ENCODE measurements around the gene CEP170B. TPM values are rescaled to one million over a fixed set of nuclear protein-coding genes. Genes with fewer than 3 reads are reported as not detected.

Gene CEP170B
- total and polyA plus RNA-seq, 2 of the 8 experiments (the other 6 are each of a cell fraction or from before 2014, with no cell fraction given), result 9.1 to 33.8 TPM

DNA sequence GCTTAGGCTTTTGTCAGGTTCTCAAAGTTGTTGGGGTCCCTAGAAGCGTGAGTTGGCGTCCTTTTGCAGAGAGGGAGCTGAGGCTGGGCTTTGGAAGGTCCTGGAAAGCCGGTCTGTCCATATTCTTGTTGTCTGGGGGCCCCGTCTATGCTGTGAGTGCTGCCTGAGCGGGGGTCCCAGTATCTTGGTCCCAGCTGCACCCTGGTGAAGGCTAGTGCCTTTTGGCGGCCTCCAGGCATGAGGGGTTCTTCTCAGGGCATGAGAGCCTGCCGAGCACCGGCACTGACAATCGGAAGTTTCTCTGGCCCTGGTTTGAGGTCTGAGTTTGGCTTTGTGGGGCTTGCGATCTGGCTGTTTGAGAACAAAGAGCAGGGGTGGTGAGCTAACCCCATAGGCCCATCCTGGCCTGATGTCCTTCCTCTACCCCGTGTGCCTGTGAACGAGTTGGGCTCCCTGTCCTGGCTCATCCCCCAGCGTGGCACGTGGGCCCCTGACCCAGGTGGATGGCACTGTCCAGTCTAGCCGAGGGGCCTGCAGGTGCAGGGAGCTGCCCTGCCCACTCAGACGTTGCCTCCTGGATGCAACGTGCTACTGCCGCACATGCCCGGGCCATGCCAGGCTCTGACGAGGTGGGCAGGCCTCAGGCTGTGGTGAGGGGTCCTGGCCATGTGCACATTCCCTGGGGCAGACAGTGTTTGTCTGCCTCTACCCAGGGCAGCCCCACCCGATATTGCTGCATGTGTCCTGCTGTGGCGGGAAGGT lies 3.9 kb downstream of the CEP170B start:
- Histone ChIP-seq H3K27me3 (replicated peaks in 1 of 4; ENCODE audit: control insufficient read depth in 3 of 4, extremely low read depth in 1 of 4, insufficient read depth in 3 of 4, low read length in 3 of 4) (no peaks in the 10 kb centered on the region), H2BK120ac (replicated peaks; ENCODE audit: low read depth, low read length) (no peak overlapping the region), H2AFZ (ENCODE audit: low read length) (no peak overlapping the region), H4K5ac (ENCODE audit: insufficient read length, low read depth, low read length) (no peak overlapping the region), H2BK15ac (ENCODE audit: low read length) (no peak overlapping the region), H3K27ac (ENCODE audit: low read depth, low read length) (no peak overlapping the region), H3K4ac (replicated peaks; ENCODE audit: insufficient read length, low read depth, low read length) (no peak overlapping the region), H2BK20ac (ENCODE audit: low read length) (no peak overlapping the region), H3K14ac (ENCODE audit: insufficient read length) (no peak overlapping the region), H3K79me2 (ENCODE audit: control insufficient read depth in 1 of 2, insufficient read depth in 2 of 2, low read length in 2 of 2) (peaks cover 3 to 36% of the 10 kb centered on the region in 2 experiments; a peak in 3 of 4 replicates), H2BK12ac (ENCODE audit: low read depth, low read length) (no peak overlapping the region), H3K56ac (replicated peaks; ENCODE audit: insufficient read length, low read depth, low read length) (no peak overlapping the region), H3K9me3 (ENCODE audit: insufficient read depth in 2 of 2, low read depth in 1 of 2, low read length in 1 of 2) (no peaks in the 10 kb centered on the region), H3K4me3 (ENCODE audit: extremely low read depth in 1 of 4, insufficient read depth in 2 of 4, low read depth in 3 of 4, low read length in 4 of 4) (no peak overlapping the region), H3K23me2 (ENCODE audit: low read depth, low read length) (peaks cover 21% of the 10 kb centered on the region; the same call in 1 of the 2 replicates), H3K9ac (replicated peaks in 1 of 4; ENCODE audit: extremely low read depth in 1 of 4, low read depth in 3 of 4, low read length in 3 of 4) (no peak overlapping the region), H4K91ac (replicated peaks; ENCODE audit: insufficient read length, low read length) (no peak overlapping the region), H3K79me1 (ENCODE audit: low read depth, low read length) (peaks cover 31% of the 10 kb centered on the region), H4K8ac (ENCODE audit: extremely low read depth, insufficient read depth, low read length) (peak overlapping the region; percentile 79; the same call in 1 of the 2 replicates), H3K4me2 (ENCODE audit: insufficient read depth in 1 of 2, low read depth in 2 of 2, low read length in 2 of 2) (no peak overlapping the region), H2AK5ac (ENCODE audit: low read depth, low read length) (no peak overlapping the region), H3K36me3 (ENCODE audit: control insufficient read depth in 2 of 4, insufficient read depth in 4 of 4, low read length in 3 of 4) (no peaks in the 10 kb centered on the region), H4K20me1 (replicated peaks in 1 of 2; ENCODE audit: control insufficient read depth in 1 of 2, insufficient read depth in 2 of 2, low read length in 2 of 2) (peaks cover 29 to 41% of the 10 kb centered on the region in 2 experiments), H3K4me1 (replicated peaks in 1 of 4; ENCODE audit: control insufficient read depth in 3 of 4, insufficient read depth in 4 of 4, low read length in 3 of 4) (peaks cover 0 to 25% (median 18%) of the 10 kb centered on the region in 4 experiments; a peak in 6 of 7 replicates), H2BK5ac (ENCODE audit: low read depth, low read length) (no peak overlapping the region; the same call in 1 of the 2 replicates), H3K18ac (ENCODE audit: extremely low read depth, low read length) (no peak overlapping the region), H3K23ac (ENCODE audit: insufficient read length) (no peak overlapping the region)
- DNase-seq (ENCODE audit: low read depth in 1 of 2, low spot score in 2 of 2) (peak in 1 of 2 experiments; percentile 39), FAIRE-seq (no peak)
- ChIA-PET POLR2A (ENCODE audit: partially characterized antibody) (interaction anchor here (1.0 to 1.5 kb wide), 5 partner anchors 13 to 115 kb away, joined by 3 to 5 read pairs (median 5); no protein-coding TSS in a partner anchor), CTCF (ENCODE audit: partially characterized antibody) (interaction anchor here (0.6 to 5.7 kb wide), 14 partner anchors 20 to 222 kb away, joined by 3 to 38 read pairs (median 3); no protein-coding TSS in a partner anchor)
- 86% methylated on average over 22 of the region's 22 CpGs; no CpG with 5 or more reads in 1 of the 2 experiments for WGBS, 2 experiments (ENCODE audit: extremely low coverage in 1 of 2, insufficient coverage in 1 of 2, insufficient read length in 1 of 2, insufficient replicate concordance in 2 of 2, low coverage in 1 of 2, low lambda C conversion rate in 2 of 2, missing lambda C conversion rate in 1 of 2)
- TF ChIP-seq GTF2F1 (IDR thresholded peaks at IDR 0.05; ENCODE audit: borderline replicate concordance, low read depth, low read length), result no peak
- TF ChIP-seq KDM4A (IDR thresholded peaks at IDR 0.05; ENCODE audit: low read depth, low read length, severe bottlenecking), result no peak
- TF ChIP-seq RFX5 (IDR thresholded peaks at IDR 0.05; ENCODE audit: borderline replicate concordance, low read depth, low read length), result no peak
- no peak for TF ChIP-seq NRF1 (IDR thresholded peaks at IDR 0.05; ENCODE audit: low read depth, low read length)
- TF ChIP-seq TAF1 (IDR thresholded peaks at IDR 0.05; ENCODE audit: low read depth, low read length), result no peak
- no peak for TF ChIP-seq JUND (IDR thresholded peaks at IDR 0.05; ENCODE audit: low read length)
- no peak for TF ChIP-seq CHD1 (IDR thresholded peaks at IDR 0.05; ENCODE audit: low read depth, low read length)
- no peak for TF ChIP-seq GABPA (IDR thresholded peaks at IDR 0.05; ENCODE audit: borderline replicate concordance, insufficient read depth, low read length)
- no peak for TF ChIP-seq CBX5 (IDR thresholded peaks at IDR 0.05; ENCODE audit: low read depth, low read length)
- no peak for TF ChIP-seq RBBP5 (IDR thresholded peaks at IDR 0.05; ENCODE audit: borderline replicate concordance, low read depth, low read length)
- TF ChIP-seq SUZ12 (IDR thresholded peaks at IDR 0.05; ENCODE audit: low read length), result no peak
- TF ChIP-seq EP300 (IDR thresholded peaks at IDR 0.05; ENCODE audit: borderline replicate concordance in 1 of 2, low read depth in 2 of 2, low read length in 2 of 2), result no peak

Measured in H1 (cell line).